Neural progenitor cell (in vitro differentiated cells): ENCODE results near the gene TCF19.

Experiments used
- EZH2 ChIP-seq: fragments of 200-600 bp; sonication (generic); IDR thresholded peaks from 2 replicates; pipeline ENCODE4 v1.6.1; 2017; ENCODE audit warnings: antibody characterized with exemption, mild to moderate bottlenecking, moderate library complexity
- EZH2phosphoT487 ChIP-seq: fragments of 200-600 bp; sonication (generic); IDR thresholded peaks from 2 replicates; pipeline ENCODE4 v1.6.1; 2017; ENCODE audit warnings: antibody characterized with exemption
- TF ChIP-seq, protein P1 (sequence below): fragments of 200-600 bp; sonication (generic); IDR thresholded peaks from 2 replicates; pipeline ENCODE4 v1.5.1; 2017; ENCODE audit warnings: antibody characterized with exemption, mild to moderate bottlenecking

DNA sequence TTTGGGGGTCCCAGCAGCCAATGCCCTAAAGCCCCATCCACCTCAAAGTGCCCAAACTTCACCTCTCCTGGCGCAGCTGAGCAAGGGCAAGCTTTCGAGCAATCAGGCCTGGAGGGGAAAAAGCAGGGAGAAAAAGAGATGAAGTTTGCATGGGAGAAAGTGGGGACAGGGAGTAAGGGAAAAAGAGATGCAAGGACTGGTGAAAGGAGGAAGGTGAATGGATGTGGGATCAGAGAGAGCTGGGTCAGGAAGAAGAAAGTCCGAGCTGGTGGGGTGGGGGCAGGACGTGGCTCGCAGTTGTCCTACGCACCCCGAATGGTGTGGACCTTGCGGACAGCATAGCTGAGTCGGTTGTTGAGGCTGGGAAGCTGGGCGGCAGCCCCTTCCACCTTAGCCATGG lies 13.0 kb upstream of the TCF19 start:
- no peak for TF ChIP-seq EZH2phosphoT487
- TF ChIP-seq, protein P1, sequence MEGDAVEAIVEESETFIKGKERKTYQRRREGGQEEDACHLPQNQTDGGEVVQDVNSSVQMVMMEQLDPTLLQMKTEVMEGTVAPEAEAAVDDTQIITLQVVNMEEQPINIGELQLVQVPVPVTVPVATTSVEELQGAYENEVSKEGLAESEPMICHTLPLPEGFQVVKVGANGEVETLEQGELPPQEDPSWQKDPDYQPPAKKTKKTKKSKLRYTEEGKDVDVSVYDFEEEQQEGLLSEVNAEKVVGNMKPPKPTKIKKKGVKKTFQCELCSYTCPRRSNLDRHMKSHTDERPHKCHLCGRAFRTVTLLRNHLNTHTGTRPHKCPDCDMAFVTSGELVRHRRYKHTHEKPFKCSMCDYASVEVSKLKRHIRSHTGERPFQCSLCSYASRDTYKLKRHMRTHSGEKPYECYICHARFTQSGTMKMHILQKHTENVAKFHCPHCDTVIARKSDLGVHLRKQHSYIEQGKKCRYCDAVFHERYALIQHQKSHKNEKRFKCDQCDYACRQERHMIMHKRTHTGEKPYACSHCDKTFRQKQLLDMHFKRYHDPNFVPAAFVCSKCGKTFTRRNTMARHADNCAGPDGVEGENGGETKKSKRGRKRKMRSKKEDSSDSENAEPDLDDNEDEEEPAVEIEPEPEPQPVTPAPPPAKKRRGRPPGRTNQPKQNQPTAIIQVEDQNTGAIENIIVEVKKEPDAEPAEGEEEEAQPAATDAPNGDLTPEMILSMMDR, result no peak
- no peak for TF ChIP-seq EZH2
